Measurements from ENCODE around the gene HAPSTR1. TPM values are rescaled to one million over a fixed set of nuclear protein-coding genes. Genes with fewer than 3 reads are reported as not detected.
A peak's percentile ranks its signal among the peaks of the same experiment; 100 is the strongest.

HAPSTR1 gene
- polyA plus RNA-seq, 2 of the 4 experiments (the other 2 are of a cell fraction): 22.4 to 36.9 TPM

DNA sequence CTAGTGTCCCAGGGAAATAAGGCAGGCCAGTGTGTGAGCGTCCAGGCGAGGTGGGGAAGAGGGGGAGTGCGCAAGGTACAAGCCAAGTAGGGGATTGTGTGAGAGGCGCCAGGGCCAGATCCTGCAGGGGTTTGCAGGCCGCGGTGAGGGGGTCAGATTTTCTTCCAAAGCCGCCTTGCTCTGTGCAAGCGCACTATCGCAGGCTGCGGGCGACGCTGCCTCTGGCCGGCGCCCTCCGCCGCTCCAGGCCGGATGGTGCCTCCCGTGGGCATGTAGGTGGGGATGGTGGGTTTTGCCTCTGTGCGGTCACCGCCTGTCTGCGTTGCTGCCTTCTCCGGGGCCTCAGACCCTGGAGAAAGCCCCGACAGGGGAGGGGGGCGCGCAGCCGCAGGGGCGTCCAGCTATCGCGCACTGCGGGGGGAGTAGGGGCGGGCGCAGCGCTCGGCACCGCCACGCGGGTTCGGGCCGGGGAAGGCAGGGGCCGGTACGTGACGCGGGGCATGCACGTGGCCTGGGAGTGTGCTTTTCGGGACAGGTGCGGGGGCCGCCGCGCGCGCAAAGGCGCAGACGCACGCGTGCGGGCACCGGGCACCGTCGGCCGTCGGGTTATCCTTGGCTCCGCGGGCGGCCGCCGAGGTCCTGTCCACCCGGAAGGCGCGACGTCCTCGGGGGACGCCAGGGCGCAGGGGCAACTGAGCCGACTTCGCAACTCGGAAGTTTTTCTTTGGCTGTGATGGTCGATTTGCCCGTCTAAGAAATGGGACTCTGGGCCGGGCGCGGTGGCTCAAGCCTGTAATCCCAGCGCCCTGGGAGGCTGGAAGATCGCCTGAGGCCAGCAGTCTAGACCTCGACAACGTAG lies 1.1 kb upstream of the HAPSTR1 start (continued):
- TF ChIP-seq, protein P1, sequence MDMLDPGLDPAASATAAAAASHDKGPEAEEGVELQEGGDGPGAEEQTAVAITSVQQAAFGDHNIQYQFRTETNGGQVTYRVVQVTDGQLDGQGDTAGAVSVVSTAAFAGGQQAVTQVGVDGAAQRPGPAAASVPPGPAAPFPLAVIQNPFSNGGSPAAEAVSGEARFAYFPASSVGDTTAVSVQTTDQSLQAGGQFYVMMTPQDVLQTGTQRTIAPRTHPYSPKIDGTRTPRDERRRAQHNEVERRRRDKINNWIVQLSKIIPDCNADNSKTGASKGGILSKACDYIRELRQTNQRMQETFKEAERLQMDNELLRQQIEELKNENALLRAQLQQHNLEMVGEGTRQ (IDR thresholded peaks at IDR 0.05): no peak
- TF ChIP-seq ZFP36 (IDR thresholded peaks at IDR 0.05; ENCODE audit: borderline replicate concordance, partially characterized antibody) (no peak), CHD4 (IDR thresholded peaks at IDR 0.05; ENCODE audit: borderline replicate concordance) (no peak), KDM1A (IDR thresholded peaks at IDR 0.05; ENCODE audit: low read depth) (peak; percentile 24; the same call in 1 of the 2 replicates), SMC3 (IDR thresholded peaks at IDR 0.05) (no peak), POLR2A (IDR thresholded peaks at IDR 0.05; ENCODE audit: low read length) (peak; percentile 35; the same call in 1 of the 2 replicates)
- TF ChIP-seq, protein P2, sequence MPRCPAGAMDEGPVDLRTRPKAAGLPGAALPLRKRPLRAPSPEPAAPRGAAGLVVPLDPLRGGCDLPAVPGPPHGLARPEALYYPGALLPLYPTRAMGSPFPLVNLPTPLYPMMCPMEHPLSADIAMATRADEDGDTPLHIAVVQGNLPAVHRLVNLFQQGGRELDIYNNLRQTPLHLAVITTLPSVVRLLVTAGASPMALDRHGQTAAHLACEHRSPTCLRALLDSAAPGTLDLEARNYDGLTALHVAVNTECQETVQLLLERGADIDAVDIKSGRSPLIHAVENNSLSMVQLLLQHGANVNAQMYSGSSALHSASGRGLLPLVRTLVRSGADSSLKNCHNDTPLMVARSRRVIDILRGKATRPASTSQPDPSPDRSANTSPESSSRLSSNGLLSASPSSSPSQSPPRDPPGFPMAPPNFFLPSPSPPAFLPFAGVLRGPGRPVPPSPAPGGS (IDR thresholded peaks at IDR 0.05): no peak

DNA sequence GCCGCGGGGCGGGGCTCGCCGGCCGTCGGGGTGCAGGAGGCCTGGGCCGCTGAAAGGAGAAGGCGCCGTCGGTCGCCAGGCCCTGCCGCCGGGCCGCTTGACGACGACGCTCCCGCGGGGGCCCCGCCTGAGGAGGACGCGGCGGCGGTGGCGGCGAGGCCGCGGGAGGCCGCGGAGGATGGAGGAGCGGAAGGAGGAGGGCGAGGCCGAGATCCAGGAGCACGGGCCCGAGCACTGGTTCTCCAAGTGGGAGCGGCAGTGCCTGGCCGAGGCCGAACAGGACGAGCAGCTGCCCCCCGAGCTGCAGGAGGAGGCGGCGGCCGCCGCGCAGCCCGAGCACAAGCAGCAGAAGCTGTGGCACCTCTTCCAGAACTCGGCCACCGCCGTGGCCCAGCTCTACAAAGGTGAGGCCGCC lies 430 bp downstream of the HAPSTR1 start:
- FAIRE-seq (no peak), ATAC-seq (peak; percentile 6 to 60; a peak in 4 of 6 replicates), DNase-seq (ENCODE audit: low read depth in 1 of 2, low spot score in 1 of 2) (peak in 1 of 2 experiments; percentile 37)
- Histone ChIP-seq H3K9me3 (no peaks in the 10 kb centered on the region), H3K4me3 (peak overlapping the region; percentile 89), H3K27ac (peak overlapping the region; percentile 94 to 98), H3K4me2 (peak overlapping the region; percentile 96), H3K4me1 (peaks cover 42% of the 10 kb centered on the region)
- TF ChIP-seq, protein P3, sequence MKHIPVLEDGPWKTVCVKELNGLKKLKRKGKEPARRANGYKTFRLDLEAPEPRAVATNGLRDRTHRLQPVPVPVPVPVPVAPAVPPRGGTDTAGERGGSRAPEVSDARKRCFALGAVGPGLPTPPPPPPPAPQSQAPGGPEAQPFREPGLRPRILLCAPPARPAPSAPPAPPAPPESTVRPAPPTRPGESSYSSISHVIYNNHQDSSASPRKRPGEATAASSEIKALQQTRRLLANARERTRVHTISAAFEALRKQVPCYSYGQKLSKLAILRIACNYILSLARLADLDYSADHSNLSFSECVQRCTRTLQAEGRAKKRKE (CRISPR knock-in tag; IDR thresholded peaks at IDR 0.05; ENCODE audit: low read depth): no peak
- peak in 1 of 2 experiments; percentile 55; a peak in 2 of 5 replicates for TF ChIP-seq JUN (IDR thresholded peaks at IDR 0.05)
- no peak for TF ChIP-seq RARB (CRISPR knock-in tag; IDR thresholded peaks at IDR 0.05)
- no peak for TF ChIP-seq SMC3 (IDR thresholded peaks at IDR 0.05)
- TF ChIP-seq ESRRA (IDR thresholded peaks at IDR 0.05; ENCODE audit: borderline replicate concordance, low read length): no peak
- peak; percentile 51; the same call in 1 of the 2 replicates for TF ChIP-seq PHF8 (IDR thresholded peaks at IDR 0.05; ENCODE audit: borderline replicate concordance, low read depth)
- CTCF ChIA-PET: interaction anchor here (1.1 to 2.5 kb wide), 5 partner anchors 19 to 83 kb away, joined by 3 to 8 read pairs (median 5); no protein-coding TSS in a partner anchor
- POLR2A ChIA-PET: interaction anchor here (1.0 to 3.2 kb wide), 14 partner anchors 8 to 1652 kb away, joined by 3 to 51 read pairs (median 9); partner anchors contain the start of genes CARHSP1 and NUBP1
- 2% methylated on average over 13 of the region's 51 CpGs for WGBS (ENCODE audit: missing lambda C conversion rate)

DNA sequence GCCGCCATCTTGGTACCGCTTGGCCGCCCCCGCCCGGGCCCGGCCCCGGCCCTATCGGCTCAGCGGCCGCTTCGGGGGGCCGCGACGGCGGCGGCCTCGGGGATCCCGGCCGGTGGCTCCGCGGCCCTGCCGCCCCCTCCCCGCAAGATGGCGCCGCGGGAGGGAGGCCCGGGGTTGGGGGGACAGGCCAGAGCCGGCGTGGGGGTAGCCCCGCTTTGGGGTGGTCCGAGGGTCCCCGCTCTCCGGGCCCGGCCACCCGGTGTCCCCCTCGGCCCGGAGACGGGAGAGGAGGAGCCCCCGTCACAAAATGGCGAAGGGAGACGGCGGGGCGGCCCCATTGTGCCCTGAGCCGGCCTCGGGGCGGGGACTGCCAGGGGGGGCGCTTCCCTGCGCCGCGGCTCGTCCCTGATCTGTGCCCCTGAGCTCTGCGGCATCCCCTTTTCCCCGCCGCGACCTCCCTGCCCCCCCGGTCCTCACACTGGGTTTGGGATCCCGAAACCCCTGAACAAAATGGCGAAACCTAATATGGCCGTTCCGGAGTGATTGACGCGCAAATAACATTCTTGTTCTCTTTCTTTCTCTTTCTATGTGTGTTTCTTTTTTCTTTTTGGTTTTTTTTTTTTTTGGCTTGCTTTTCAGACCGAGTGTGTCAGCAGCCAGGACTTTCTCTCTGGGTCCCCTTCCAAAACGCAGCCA lies 986 bp downstream of the HAPSTR1 start:
- WGBS (ENCODE audit: missing lambda C conversion rate): under 1% methylated on average over 27 of the region's 64 CpGs
- peak overlapping the region; percentile 89 for H3K4me3 ChIP-seq
- no peaks in the 10 kb centered on the region for H3K9me3 ChIP-seq
- H3K27ac ChIP-seq: peak overlapping the region; percentile 94 to 98
- POLR2A ChIA-PET: interaction anchor here (0.7 to 3.2 kb wide), 5 partner anchors 10 to 224 kb away, joined by 3 to 51 read pairs (median 9); partner anchors contain the start of gene CARHSP1
- CTCF ChIA-PET: interaction anchor here (0.9 to 2.5 kb wide), 8 partner anchors 9 to 84 kb away, joined by 3 to 8 read pairs (median 4); no protein-coding TSS in a partner anchor
- ATAC-seq (peak; percentile 17 to 18; a peak in 5 of 6 replicates), DNase-seq (ENCODE audit: low read depth in 1 of 2, low spot score in 1 of 2) (peak in 1 of 2 experiments; percentile 18), FAIRE-seq (no peak)
- peaks cover 47% of the 10 kb centered on the region for H3K4me1 ChIP-seq
- no peak for TF ChIP-seq MYC (IDR thresholded peaks at IDR 0.05; ENCODE audit: borderline replicate concordance, low read length)
- no peak for TF ChIP-seq NPAS2 (CRISPR knock-in tag; IDR thresholded peaks at IDR 0.05; ENCODE audit: borderline replicate concordance)
- TF ChIP-seq, protein P4, sequence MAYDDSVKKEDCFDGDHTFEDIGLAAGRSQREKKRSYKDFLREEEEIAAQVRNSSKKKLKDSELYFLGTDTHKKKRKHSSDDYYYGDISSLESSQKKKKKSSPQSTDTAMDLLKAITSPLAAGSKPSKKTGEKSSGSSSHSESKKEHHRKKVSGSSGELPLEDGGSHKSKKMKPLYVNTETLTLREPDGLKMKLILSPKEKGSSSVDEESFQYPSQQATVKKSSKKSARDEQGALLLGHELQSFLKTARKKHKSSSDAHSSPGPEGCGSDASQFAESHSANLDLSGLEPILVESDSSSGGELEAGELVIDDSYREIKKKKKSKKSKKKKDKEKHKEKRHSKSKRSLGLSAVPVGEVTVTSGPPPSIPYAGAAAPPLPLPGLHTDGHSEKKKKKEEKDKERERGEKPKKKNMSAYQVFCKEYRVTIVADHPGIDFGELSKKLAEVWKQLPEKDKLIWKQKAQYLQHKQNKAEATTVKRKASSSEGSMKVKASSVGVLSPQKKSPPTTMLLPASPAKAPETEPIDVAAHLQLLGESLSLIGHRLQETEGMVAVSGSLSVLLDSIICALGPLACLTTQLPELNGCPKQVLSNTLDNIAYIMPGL (CRISPR knock-in tag; IDR thresholded peaks at IDR 0.05; ENCODE audit: borderline replicate concordance): no peak
- TF ChIP-seq JUN (IDR thresholded peaks at IDR 0.05): 0 out of 5 replicates have a peak, but pooled peaks of 1 of the 2 experiments have one; percentile 12
- TF ChIP-seq, protein P5, sequence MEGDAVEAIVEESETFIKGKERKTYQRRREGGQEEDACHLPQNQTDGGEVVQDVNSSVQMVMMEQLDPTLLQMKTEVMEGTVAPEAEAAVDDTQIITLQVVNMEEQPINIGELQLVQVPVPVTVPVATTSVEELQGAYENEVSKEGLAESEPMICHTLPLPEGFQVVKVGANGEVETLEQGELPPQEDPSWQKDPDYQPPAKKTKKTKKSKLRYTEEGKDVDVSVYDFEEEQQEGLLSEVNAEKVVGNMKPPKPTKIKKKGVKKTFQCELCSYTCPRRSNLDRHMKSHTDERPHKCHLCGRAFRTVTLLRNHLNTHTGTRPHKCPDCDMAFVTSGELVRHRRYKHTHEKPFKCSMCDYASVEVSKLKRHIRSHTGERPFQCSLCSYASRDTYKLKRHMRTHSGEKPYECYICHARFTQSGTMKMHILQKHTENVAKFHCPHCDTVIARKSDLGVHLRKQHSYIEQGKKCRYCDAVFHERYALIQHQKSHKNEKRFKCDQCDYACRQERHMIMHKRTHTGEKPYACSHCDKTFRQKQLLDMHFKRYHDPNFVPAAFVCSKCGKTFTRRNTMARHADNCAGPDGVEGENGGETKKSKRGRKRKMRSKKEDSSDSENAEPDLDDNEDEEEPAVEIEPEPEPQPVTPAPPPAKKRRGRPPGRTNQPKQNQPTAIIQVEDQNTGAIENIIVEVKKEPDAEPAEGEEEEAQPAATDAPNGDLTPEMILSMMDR (IDR thresholded peaks at IDR 0.05): peak; percentile 22; the same call in 1 of the 3 replicates
- H3K4me2 ChIP-seq: peak overlapping the region; percentile 96

Measured in A549 (cell line).